GM19240 (cell line): ENCODE measurements around the gene KCNT1.

Experiments
- DNase-seq: peaks from one replicate; pipeline ENCODE4 v3.0.0; 2011; ENCODE audit warnings: low spot score; ENCODE audit not compliant: insufficient read length

The KCNT1 gene

DNA sequence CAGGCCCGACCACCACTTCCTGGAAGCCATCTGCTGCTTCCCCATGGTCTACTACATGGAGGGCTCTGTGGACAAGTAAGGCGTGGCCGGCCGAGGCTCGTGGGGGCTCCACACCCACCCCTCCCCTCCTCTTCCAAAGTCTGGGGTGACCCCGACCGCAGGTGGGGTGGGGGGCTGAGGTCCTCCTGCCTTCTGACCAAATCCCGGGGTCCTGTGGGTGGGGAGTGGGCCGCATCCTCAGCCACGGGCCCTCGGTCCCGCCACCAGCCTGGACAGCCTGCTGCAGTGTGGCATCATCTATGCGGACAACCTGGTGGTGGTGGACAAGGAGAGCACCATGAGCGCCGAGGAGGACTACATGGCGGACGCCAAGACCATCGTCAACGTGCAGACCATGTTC, 76.4 kb downstream of the KCNT1 start:
- no peak for DNase-seq

DNA sequence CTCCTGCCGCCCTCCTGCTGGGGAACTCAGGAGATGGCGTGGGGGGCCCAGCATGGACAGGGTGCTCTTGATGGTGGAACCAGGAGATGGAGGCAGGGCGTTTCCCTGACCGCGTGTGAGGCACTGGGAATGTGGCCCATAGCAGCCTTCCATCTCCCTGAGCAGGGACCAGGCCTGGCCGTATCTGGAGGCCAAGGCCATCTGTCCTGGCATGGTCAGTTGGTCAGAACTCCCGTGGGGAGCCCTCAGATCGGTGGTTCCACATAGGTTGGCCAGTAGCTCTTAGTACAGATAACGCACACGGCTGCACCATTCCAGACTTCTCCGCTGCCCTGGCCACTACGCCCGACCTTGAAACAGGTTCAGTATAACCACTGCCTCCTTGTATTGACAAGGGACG, 77.6 kb downstream of the KCNT1 start:
- no peak for DNase-seq

- DNase-seq: no peak
Observed at GRCh38 chr9:135780086-135780485, 78.1 kb downstream of the KCNT1 start.

- DNase-seq: no peak
Observed at GRCh38 chr9:135780626-135781025, 78.6 kb downstream of the KCNT1 start.

- DNase-seq: no peak
Observed at GRCh38 chr9:135782946-135783345, 81.0 kb downstream of the KCNT1 start.

GRCh38 chr9:135783540-135784245, 81.7 kb downstream of the KCNT1 start:
- no peak for DNase-seq

DNA sequence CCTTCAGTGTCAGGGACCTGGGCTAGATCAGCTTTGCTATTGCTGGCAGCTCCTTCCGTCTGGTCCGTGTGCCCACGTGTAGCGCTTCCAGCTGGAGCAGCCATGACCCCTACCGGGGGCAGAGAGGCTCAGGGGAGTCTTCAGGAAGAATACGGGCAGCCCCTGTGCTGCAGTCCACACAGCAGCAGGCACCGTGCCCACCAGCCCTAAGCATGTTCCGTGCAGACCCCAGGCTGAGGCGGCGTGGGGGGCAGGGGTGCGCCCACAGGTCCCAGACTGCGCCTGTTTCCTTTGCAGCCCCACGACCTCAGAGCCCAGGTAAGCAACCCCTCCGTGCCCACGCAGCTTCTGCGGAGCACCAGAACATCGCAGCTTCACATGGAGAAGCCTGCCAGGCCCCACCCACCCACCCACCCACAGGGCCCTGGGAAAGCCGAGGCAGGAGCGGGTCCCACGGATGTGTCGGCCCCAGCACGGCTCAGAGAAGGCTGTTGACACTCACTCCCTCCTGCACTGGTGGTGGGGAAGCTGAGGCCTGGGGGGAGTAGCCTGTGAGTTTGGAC, 83.1 kb downstream of the KCNT1 start:
- DNase-seq: no peak

- no peak for DNase-seq
Observed at GRCh38 chr9:135786146-135786690, 84.2 kb downstream of the KCNT1 start.

- no peak for DNase-seq
Observed at GRCh38 chr9:135787317-135787716, 85.3 kb downstream of the KCNT1 start.

- DNase-seq: no peak
Observed at GRCh38 chr9:135787776-135788575, 86.0 kb downstream of the KCNT1 start.

GRCh38 chr9:135788576-135789300, 86.8 kb downstream of the KCNT1 start:
- DNase-seq: no peak

GRCh38 chr9:135789838-135790291, 87.9 kb downstream of the KCNT1 start:
- no peak for DNase-seq

DNA sequence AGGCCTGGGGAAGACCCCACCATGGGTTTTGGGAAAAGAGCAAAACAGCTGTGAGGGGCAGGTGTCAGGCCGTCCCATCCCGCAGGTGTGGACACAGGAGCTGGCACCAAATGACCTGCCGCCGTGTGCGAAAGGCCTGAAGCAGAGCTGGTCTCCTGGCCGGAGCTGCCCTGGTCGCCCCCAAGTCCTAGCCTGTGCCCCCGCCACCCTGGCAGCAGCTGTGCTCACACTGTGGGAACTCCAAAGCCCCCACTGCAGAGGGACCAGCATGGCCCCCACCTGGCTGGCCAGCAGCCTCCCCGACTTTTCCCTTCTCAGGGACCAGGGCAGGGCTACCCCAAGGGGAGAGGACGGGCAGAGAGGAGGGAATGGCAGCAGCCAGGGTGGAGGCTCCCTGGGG, 88.4 kb downstream of the KCNT1 start:
- no peak for DNase-seq

- no peak for DNase-seq
Observed at GRCh38 chr9:135790850-135791249, 88.9 kb downstream of the KCNT1 start.

GRCh38 chr9:135791431-135792267, 89.7 kb downstream of the KCNT1 start:
- no peak for DNase-seq

DNA sequence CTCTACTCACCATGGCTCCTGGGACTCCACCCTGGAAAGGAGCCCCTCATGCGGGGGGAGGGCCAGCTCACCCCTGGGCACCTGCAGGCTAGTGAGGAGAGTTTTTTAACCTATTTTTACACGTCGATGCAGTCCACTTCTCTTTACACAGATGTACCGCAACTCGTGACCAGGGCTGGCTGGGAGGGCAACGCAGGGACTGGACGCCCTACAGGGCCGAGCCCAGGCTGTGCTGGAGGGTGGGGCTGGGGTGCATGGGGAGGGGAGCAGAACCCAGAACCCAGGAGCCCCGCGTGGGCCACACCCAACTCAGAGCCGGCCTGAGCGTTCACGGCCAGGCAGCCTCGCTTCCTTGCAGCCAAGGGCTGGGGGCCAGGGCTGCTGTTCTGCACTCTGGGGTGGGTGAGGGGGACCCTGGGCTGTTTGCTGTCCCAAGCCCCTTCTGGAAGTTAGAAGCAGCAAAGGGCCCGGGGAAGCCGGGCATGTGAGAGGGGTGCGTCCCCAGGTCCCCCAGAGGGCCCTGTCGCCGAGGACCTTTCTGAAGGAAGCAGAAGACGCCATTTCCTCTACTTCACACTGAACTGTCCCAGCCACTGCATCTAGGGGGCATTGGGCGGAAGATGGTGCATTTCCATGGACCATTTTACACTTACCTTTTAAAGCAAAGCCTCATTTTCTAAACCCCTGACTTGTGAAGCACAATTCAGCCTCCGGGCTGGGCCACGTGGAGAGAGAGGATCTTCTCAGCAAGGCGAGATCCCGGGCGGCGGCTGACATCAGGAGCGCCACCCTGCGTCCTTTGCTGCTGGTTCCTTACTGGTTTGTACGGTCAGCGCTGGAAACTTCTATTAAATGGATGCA, 90.5 kb downstream of the KCNT1 start:
- no peak for DNase-seq

- DNase-seq: no peak
Observed at GRCh38 chr9:135793221-135794056, 91.5 kb downstream of the KCNT1 start.

DNA sequence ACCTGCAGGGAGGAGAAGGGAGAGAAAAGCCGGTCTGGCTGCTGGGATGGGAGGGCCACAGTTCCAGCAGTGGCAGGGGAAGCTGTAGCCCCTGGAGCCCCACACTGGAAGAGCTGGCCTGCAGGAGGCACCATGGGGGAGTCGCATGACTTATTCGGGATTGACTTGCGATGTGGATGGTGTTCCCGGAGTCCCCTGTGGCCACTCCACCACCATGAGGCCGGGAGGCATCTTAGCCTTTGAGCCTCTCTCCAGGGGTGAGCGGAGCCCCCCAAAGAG, 92.0 kb downstream of the KCNT1 start:
- DNase-seq: no peak

GRCh38 chr9:135794361-135794885, 92.4 kb downstream of the KCNT1 start:
- DNase-seq: no peak
